LNCaP clone FGC (cell line): ENCODE results near the gene CACNA1G.

Experiments
- DNase-seq: peaks from one replicate; pipeline ENCODE4 v3.0.0-alpha.2; 2011; ENCODE audit warnings: low read depth
- H3K4me3 ChIP-seq: 2 replicates; pipeline ENCODE4 v1.5.1; 2011; ENCODE audit warnings: mild to moderate bottlenecking, low read depth, low read length, control low read depth
- TF ChIP-seq, protein P1 (sequence below): IDR thresholded peaks from 2 replicates; pipeline ENCODE4 v1.5.1; 2012; ENCODE audit warnings: mild to moderate bottlenecking; ENCODE audit not compliant: control insufficient read depth, insufficient read depth; ENCODE audit errors: extremely low read depth

Gene CACNA1G

DNA sequence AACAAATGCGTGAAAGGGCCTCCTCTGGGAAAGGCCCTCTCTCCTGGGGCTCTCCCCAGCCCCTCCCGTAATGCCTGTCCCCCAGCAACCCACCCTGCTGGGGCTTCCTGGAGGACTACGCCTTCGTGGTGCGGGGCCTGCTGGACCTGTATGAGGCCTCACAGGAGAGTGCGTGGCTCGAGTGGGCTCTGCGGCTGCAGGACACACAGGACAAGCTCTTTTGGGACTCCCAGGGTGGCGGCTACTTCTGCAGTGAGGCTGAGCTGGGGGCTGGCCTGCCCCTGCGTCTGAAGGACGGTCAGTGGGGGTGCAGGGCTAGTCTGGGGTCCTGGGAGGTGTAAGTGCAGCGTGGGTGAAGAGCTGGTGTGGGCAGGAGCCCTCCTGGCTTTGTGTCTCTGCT lies 8.6 kb upstream of the CACNA1G start:
- H3K4me3 ChIP-seq = no peak overlapping the region
- no peak for DNase-seq
- TF ChIP-seq, protein P1, sequence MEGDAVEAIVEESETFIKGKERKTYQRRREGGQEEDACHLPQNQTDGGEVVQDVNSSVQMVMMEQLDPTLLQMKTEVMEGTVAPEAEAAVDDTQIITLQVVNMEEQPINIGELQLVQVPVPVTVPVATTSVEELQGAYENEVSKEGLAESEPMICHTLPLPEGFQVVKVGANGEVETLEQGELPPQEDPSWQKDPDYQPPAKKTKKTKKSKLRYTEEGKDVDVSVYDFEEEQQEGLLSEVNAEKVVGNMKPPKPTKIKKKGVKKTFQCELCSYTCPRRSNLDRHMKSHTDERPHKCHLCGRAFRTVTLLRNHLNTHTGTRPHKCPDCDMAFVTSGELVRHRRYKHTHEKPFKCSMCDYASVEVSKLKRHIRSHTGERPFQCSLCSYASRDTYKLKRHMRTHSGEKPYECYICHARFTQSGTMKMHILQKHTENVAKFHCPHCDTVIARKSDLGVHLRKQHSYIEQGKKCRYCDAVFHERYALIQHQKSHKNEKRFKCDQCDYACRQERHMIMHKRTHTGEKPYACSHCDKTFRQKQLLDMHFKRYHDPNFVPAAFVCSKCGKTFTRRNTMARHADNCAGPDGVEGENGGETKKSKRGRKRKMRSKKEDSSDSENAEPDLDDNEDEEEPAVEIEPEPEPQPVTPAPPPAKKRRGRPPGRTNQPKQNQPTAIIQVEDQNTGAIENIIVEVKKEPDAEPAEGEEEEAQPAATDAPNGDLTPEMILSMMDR = no peak

GRCh38 chr17:50554201-50554600 lies 6.3 kb upstream of the CACNA1G start:
- TF ChIP-seq, protein P1 = no peak
- DNase-seq = no peak
- no peak overlapping the region for H3K4me3 ChIP-seq

DNA sequence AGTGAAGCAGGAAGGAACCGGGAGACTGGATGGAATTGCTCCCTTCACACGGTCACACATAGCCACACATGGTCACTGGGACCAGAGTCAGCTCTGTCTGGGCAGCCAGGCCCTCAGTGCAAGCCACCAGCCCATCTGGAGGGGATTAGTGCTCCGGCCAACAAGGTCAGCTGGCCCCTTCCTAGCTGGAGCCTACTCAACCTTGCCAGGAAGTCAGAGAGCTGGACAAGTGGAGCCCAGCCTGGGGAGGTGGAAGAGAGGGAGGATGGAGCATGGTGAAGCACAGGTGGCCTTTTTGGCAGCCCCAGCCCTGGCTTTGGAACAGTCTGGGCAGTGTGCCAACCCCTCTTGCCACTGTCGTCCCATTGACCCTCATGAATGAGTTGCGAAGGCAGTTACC lies 3.7 kb upstream of the CACNA1G start:
- DNase-seq = no peak
- TF ChIP-seq, protein P1 = no peak
- H3K4me3 ChIP-seq = no peak overlapping the region

DNA sequence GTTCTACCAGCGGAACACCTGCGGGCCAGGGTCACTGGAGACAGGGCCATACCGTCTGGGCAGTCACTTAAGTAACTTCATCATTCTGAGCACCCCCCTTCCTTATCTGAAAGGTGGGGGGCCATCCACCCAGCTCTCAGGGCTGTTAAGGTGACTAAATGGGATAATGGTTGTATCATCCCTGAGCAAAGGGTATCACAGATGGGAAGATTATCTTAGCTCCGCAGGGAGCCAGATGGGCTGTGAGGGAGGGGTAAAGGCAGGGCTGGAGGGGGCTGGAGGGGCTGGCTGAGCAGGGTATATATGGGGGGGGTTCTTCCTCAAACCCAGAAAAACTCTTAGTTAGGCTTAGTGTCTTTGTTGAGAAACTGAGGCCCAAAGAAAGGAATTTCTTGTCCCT lies 2.9 kb upstream of the CACNA1G start:
- DNase-seq = no peak
- no peak overlapping the region for H3K4me3 ChIP-seq
- TF ChIP-seq, protein P1 = no peak

- H3K4me3 ChIP-seq = no peak overlapping the region
- DNase-seq = no peak
- TF ChIP-seq, protein P1 = no peak
Measured at GRCh38 chr17:50558091-50558490, 2.4 kb upstream of the CACNA1G start.

DNA sequence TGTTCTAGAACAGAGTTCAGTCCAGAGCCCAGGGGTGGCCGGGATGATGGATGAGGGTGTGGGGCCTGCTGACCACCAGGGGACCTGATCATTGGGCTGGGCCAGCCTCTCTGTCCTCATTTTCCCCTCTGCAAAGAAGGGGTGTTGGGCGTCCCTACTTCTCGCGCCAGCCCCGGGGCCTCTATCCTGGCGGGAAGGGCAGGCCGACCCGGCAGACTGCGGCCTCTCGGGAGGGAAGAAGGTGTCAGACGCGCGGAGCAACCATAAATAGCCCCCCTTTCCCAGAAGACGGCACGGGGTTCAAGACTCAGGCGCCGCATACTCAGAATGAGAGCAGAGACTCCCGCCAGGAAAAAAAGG lies 2.0 kb upstream of the CACNA1G start:
- no peak overlapping the region for H3K4me3 ChIP-seq
- DNase-seq = no peak
- TF ChIP-seq, protein P1 = no peak

- H3K4me3 ChIP-seq = no peak overlapping the region
- TF ChIP-seq, protein P1 = no peak
- DNase-seq = no peak
Measured at GRCh38 chr17:50558941-50559614, 1.4 kb upstream of the CACNA1G start.
